Measurements from ENCODE around the gene SORT1. TPM values are rescaled to one million over a fixed set of nuclear protein-coding genes. Genes with fewer than 3 reads are reported as not detected.
A peak's percentile ranks its signal among the peaks of the same experiment; 100 is the strongest.

The SORT1 gene
- total and polyA plus RNA-seq, 2 of the 13 experiments (the other 11 are each of a cell fraction or from before 2014, with no cell fraction given), result 32.4 to 93.0 TPM

DNA sequence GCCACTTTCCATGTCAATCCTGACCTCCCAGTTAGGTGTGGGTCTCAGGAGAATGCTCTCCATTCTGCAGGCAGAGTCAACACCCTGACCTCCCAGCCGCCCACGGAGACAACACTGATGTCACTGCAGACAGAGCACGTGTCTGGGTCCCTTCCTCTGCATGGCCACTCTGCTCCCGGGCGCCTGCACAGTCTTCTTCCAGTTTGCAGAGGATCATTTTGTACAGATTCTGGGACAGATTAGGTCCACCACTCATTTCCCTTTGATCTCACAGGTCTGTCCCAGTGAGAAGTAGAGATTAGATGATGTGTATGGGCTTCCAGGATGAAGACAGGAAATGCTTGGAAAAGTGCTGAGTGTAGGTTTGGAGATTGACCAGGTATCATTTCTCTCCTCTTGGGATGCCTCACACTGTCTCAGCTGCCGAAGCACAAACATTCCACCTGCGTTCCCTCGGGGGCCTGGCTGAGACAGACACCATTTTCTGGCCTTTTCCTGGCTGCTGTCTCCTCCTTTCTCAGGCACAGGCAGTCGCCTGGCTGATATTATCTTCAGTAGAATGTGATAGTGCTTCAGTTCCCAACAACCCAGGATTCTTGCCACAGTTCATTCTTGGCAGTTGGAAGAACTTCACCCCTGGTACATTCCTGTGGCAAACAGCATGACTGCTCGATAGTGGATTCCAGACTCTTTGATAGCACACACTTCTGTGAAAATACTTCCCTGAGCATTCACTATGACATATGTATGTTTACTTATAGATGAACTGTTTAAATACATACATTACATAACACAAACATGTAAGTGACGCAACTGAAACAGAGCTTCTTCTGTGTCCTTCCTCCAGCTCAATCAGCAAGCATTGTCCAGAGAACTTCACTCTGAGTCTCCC lies 98.8 kb downstream of the SORT1 start (continued):
- TF ChIP-seq, protein P1, sequence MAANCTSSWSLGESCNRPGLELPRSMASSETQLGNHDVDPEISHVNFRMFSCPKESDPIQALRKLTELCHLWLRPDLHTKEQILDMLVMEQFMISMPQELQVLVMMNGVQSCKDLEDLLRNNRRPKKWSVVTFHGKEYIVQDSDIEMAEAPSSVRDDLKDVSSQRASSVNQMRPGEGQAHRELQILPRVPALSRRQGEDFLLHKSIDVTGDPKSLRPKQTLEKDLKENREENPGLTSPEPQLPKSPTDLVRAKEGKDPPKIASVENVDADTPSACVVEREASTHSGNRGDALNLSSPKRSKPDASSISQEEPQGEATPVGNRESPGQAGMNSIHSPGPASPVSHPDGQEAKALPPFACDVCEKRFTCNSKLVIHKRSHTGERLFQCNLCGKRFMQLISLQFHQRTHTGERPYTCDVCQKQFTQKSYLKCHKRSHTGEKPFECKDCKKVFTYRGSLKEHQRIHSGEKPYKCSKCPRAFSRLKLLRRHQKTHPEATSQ (CRISPR knock-in tag; IDR thresholded peaks at IDR 0.05; ENCODE audit: borderline replicate concordance), result no peak
- TF ChIP-seq, protein P2, sequence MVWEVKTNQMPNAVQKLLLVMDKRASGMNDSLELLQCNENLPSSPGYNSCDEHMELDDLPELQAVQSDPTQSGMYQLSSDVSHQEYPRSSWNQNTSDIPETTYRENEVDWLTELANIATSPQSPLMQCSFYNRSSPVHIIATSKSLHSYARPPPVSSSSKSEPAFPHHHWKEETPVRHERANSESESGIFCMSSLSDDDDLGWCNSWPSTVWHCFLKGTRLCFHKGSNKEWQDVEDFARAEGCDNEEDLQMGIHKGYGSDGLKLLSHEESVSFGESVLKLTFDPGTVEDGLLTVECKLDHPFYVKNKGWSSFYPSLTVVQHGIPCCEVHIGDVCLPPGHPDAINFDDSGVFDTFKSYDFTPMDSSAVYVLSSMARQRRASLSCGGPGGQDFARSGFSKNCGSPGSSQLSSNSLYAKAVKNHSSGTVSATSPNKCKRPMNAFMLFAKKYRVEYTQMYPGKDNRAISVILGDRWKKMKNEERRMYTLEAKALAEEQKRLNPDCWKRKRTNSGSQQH (CRISPR knock-in tag; IDR thresholded peaks at IDR 0.05; ENCODE audit: low read depth), result peak; percentile 79
- no peak for TF ChIP-seq ZNF597 (CRISPR knock-in tag; IDR thresholded peaks at IDR 0.05)
- peak; percentile 39; the same call in 1 of the 2 replicates for TF ChIP-seq RFX3 (CRISPR knock-in tag; IDR thresholded peaks at IDR 0.05)
- no peak for TF ChIP-seq ZNF296 (CRISPR knock-in tag; conservative IDR thresholded peaks at IDR 0.05)
- TF ChIP-seq PTBP1 (IDR thresholded peaks at IDR 0.05; ENCODE audit: low read depth, low read length, poor library complexity, severe bottlenecking), result no peak
- no peak for TF ChIP-seq JDP2 (CRISPR knock-in tag; IDR thresholded peaks at IDR 0.05; ENCODE audit: borderline replicate concordance)
- TF ChIP-seq TEAD3 (CRISPR knock-in tag; optimal IDR thresholded peaks at IDR 0.05; ENCODE audit: borderline replicate concordance), result peak; percentile 71
- peak; percentile 23; the same call in 1 of the 2 replicates for TF ChIP-seq RERE (CRISPR knock-in tag; IDR thresholded peaks at IDR 0.05; ENCODE audit: low read depth)
- TF ChIP-seq GATAD1 (CRISPR knock-in tag; IDR thresholded peaks at IDR 0.05), result no peak; the same call in none of the 2 replicates
- no peak for TF ChIP-seq ZBTB25 (CRISPR knock-in tag; IDR thresholded peaks at IDR 0.05)
- peak; percentile 85 for TF ChIP-seq ERF (CRISPR knock-in tag; IDR thresholded peaks at IDR 0.05)
- no peak for TF ChIP-seq EED (CRISPR knock-in tag; IDR thresholded peaks at IDR 0.05)
- TF ChIP-seq ZNF124 (CRISPR knock-in tag; IDR thresholded peaks at IDR 0.05), result peak; percentile 38; the same call in 1 of the 2 replicates
- TF ChIP-seq SMAD3 (CRISPR knock-in tag; IDR thresholded peaks at IDR 0.05), result no peak; the same call in none of the 2 replicates
- TF ChIP-seq MEIS1 (CRISPR knock-in tag; IDR thresholded peaks at IDR 0.05; ENCODE audit: borderline replicate concordance), result peak; percentile 82; the same call in 1 of the 2 replicates
- TF ChIP-seq ATAD3A (CRISPR knock-in tag; IDR thresholded peaks at IDR 0.05), result no peak
- TF ChIP-seq GATAD2A (CRISPR knock-in tag; IDR thresholded peaks at IDR 0.05), result peak; percentile 98
- no peak for TF ChIP-seq ZNF703 (CRISPR knock-in tag; IDR thresholded peaks at IDR 0.05; ENCODE audit: borderline replicate concordance)
